ENCODE data around the gene FAM24A.

- no peak for TF ChIP-seq REST (IDR thresholded peaks at IDR 0.05; ENCODE audit: low read depth)
- TF ChIP-seq NFIC (IDR thresholded peaks at IDR 0.05), result peak; percentile 41; the same call in 1 of the 2 replicates
- peak; percentile 48; the same call in 1 of the 2 replicates for TF ChIP-seq CREB1 (IDR thresholded peaks at IDR 0.05; ENCODE audit: low read depth)
- peak; percentile 62; the same call in 1 of the 2 replicates for TF ChIP-seq EP300 (IDR thresholded peaks at IDR 0.05; ENCODE audit: borderline replicate concordance)
- TF ChIP-seq YY1 (IDR thresholded peaks at IDR 0.05; ENCODE audit: low read depth), result peak; percentile 48; the same call in 1 of the 2 replicates
- peak; percentile 39; the same call in 1 of the 2 replicates for TF ChIP-seq TCF12 (IDR thresholded peaks at IDR 0.05; ENCODE audit: low read depth)
- TF ChIP-seq RAD21 (IDR thresholded peaks at IDR 0.05; ENCODE audit: low read depth), result no peak
Observed at GRCh38 chr10:122861711-122862161, 48.7 kb upstream of the FAM24A start.

All from Ishikawa (cell line).